ENCODE measurements around the gene CACNG1. TPM values are rescaled to one million over a fixed set of nuclear protein-coding genes. Genes with fewer than 3 reads are reported as not detected.

Gene CACNG1
- total RNA-seq, 5 donors from 2014 or later (not counting 1 experiment from before 2014, with no cell fraction given): not detected

GRCh38 chr17:67007266-67007665, 37.1 kb upstream of the CACNG1 start:
- ATAC-seq (replicated peaks in 1 of 4) (no peak), DNase-seq (no peak)
- Mint-ChIP-seq H3K36me3 (no peaks in the 10 kb centered on the region), H3K27ac (no peak overlapping the region), H3K9me3 (peaks cover 0 to 8% (median 6%) of the 10 kb centered on the region in 3 donors), H3K4me3 (no peak overlapping the region), H3K27me3 (peaks cover 19 to 27% of the 10 kb centered on the region in 2 donors), H3K4me1 (no peaks in the 10 kb centered on the region)
- H3K27ac ChIP-seq (ENCODE audit: low read length): no peak overlapping the region
- H3K36me3 ChIP-seq (ENCODE audit: control insufficient read depth in 2 of 2, extremely low read depth in 1 of 2, insufficient read depth in 1 of 2, low read length in 1 of 2): no peaks in the 10 kb centered on the region
- CTCF ChIA-PET: no interaction called here
- H3K9me3 ChIP-seq: no peaks in the 10 kb centered on the region
- no peaks in the 10 kb centered on the region for H3K4me1 ChIP-seq (ENCODE audit: control insufficient read depth in 1 of 2, extremely low read depth in 1 of 2, insufficient read depth in 2 of 2, low read length in 2 of 2)
- peaks cover 0 to 39% of the 10 kb centered on the region in 2 experiments for H3K27me3 ChIP-seq (replicated peaks in 1 of 2; ENCODE audit: control insufficient read depth in 2 of 2, extremely low read depth in 1 of 2, insufficient read depth in 2 of 2, low read length in 1 of 2)
- 100% methylated on average over 2 of the region's 6 CpGs for WGBS (ENCODE audit: insufficient coverage)
- POLR2A ChIA-PET: no interaction called here
- no peak overlapping the region for H3K4me3 ChIP-seq (ENCODE audit: control insufficient read depth in 1 of 2, extremely low read depth in 1 of 2, low read length in 1 of 2)

- no peaks in the 10 kb centered on the region for H3K9me3 ChIP-seq
- H3K36me3 ChIP-seq (ENCODE audit: control insufficient read depth in 2 of 2, extremely low read depth in 1 of 2, insufficient read depth in 1 of 2, low read length in 1 of 2): no peaks in the 10 kb centered on the region
- Mint-ChIP-seq H3K4me1 (no peaks in the 10 kb centered on the region), H3K36me3 (no peaks in the 10 kb centered on the region), H3K4me3 (no peak overlapping the region), H3K27ac (no peak overlapping the region), H3K9me3 (peaks cover 0 to 8% (median 6%) of the 10 kb centered on the region in 3 donors), H3K27me3 (peaks cover 21 to 33% of the 10 kb centered on the region in 2 donors)
- ChIA-PET CTCF (no interaction called here), POLR2A (no interaction called here)
- DNase-seq (no peak), ATAC-seq (replicated peaks in 1 of 4) (no peak)
- no peaks in the 10 kb centered on the region for H3K4me1 ChIP-seq (ENCODE audit: control insufficient read depth in 1 of 2, extremely low read depth in 1 of 2, insufficient read depth in 2 of 2, low read length in 2 of 2)
- no peak overlapping the region for H3K4me3 ChIP-seq (ENCODE audit: control insufficient read depth in 1 of 2, extremely low read depth in 1 of 2, low read length in 1 of 2)
- no peak overlapping the region for H3K27ac ChIP-seq (ENCODE audit: low read length)
- H3K27me3 ChIP-seq (replicated peaks in 1 of 2; ENCODE audit: control insufficient read depth in 2 of 2, extremely low read depth in 1 of 2, insufficient read depth in 2 of 2, low read length in 1 of 2): peaks cover 0 to 43% of the 10 kb centered on the region in 2 experiments
- 84% methylated on average over 5 of the region's 6 CpGs for WGBS (ENCODE audit: insufficient coverage)
Observed at GRCh38 chr17:67008101-67008500, 36.3 kb upstream of the CACNG1 start.

GRCh38 chr17:67011527-67012175, 32.7 kb upstream of the CACNG1 start:
- Histone ChIP-seq H3K9me3 (no peaks in the 10 kb centered on the region), H3K27ac (ENCODE audit: low read length) (no peak overlapping the region), H3K4me3 (ENCODE audit: control insufficient read depth in 1 of 2, extremely low read depth in 1 of 2, low read length in 1 of 2) (no peak overlapping the region), H3K36me3 (ENCODE audit: control insufficient read depth in 2 of 2, extremely low read depth in 1 of 2, insufficient read depth in 1 of 2, low read length in 1 of 2) (no peaks in the 10 kb centered on the region), H3K27me3 (replicated peaks in 1 of 2; ENCODE audit: control insufficient read depth in 2 of 2, extremely low read depth in 1 of 2, insufficient read depth in 2 of 2, low read length in 1 of 2) (peaks cover 0 to 27% of the 10 kb centered on the region in 2 experiments), H3K4me1 (ENCODE audit: control insufficient read depth in 1 of 2, extremely low read depth in 1 of 2, insufficient read depth in 2 of 2, low read length in 2 of 2) (no peaks in the 10 kb centered on the region)
- Mint-ChIP-seq H3K9me3 (peaks cover 0 to 8% (median 6%) of the 10 kb centered on the region in 3 donors), H3K36me3 (no peaks in the 10 kb centered on the region), H3K27ac (no peak overlapping the region), H3K27me3 (peaks cover 22 to 33% of the 10 kb centered on the region in 2 donors), H3K4me1 (no peaks in the 10 kb centered on the region), H3K4me3 (no peak overlapping the region)
- ATAC-seq (replicated peaks in 1 of 4) (no peak), DNase-seq (no peak)
- ChIA-PET CTCF (no interaction called here), POLR2A (no interaction called here)
- WGBS (ENCODE audit: insufficient coverage): 69% methylated on average over 7 of the region's 9 CpGs

- Mint-ChIP-seq H3K36me3 (no peaks in the 10 kb centered on the region), H3K27me3 (peaks cover 19 to 29% of the 10 kb centered on the region in 2 donors), H3K4me3 (no peak overlapping the region), H3K4me1 (no peaks in the 10 kb centered on the region), H3K9me3 (peaks cover 0 to 6% (median 2%) of the 10 kb centered on the region in 3 donors), H3K27ac (no peak overlapping the region)
- no peak overlapping the region for H3K27ac ChIP-seq (ENCODE audit: low read length)
- H3K27me3 ChIP-seq (replicated peaks in 1 of 2; ENCODE audit: control insufficient read depth in 2 of 2, extremely low read depth in 1 of 2, insufficient read depth in 2 of 2, low read length in 1 of 2): peaks cover 0 to 28% of the 10 kb centered on the region in 2 experiments
- CTCF ChIA-PET: no interaction called here
- POLR2A ChIA-PET: no interaction called here
- DNase-seq (no peak), ATAC-seq (replicated peaks in 1 of 4) (no peak)
- H3K4me1 ChIP-seq (ENCODE audit: control insufficient read depth in 1 of 2, extremely low read depth in 1 of 2, insufficient read depth in 2 of 2, low read length in 2 of 2): no peaks in the 10 kb centered on the region
- 95% methylated on average over 4 of the region's 8 CpGs for WGBS (ENCODE audit: insufficient coverage)
- H3K4me3 ChIP-seq (ENCODE audit: control insufficient read depth in 1 of 2, extremely low read depth in 1 of 2, low read length in 1 of 2): no peak overlapping the region
- no peaks in the 10 kb centered on the region for H3K36me3 ChIP-seq (ENCODE audit: control insufficient read depth in 2 of 2, extremely low read depth in 1 of 2, insufficient read depth in 1 of 2, low read length in 1 of 2)
- no peaks in the 10 kb centered on the region for H3K9me3 ChIP-seq
Observed at GRCh38 chr17:67013891-67014290, 30.5 kb upstream of the CACNG1 start.

GRCh38 chr17:67015001-67015400, 29.4 kb upstream of the CACNG1 start:
- DNase-seq (no peak), ATAC-seq (replicated peaks in 1 of 4) (no peak)
- Mint-ChIP-seq H3K4me1 (no peaks in the 10 kb centered on the region), H3K36me3 (no peaks in the 10 kb centered on the region), H3K9me3 (peaks cover 0 to 1% (median 0%) of the 10 kb centered on the region in 3 donors), H3K27ac (no peak overlapping the region), H3K27me3 (peaks cover 17 to 24% of the 10 kb centered on the region in 2 donors), H3K4me3 (no peak overlapping the region)
- Histone ChIP-seq H3K27me3 (replicated peaks in 1 of 2; ENCODE audit: control insufficient read depth in 2 of 2, extremely low read depth in 1 of 2, insufficient read depth in 2 of 2, low read length in 1 of 2) (peaks cover 0 to 31% of the 10 kb centered on the region in 2 experiments), H3K27ac (ENCODE audit: low read length) (no peak overlapping the region), H3K4me3 (ENCODE audit: control insufficient read depth in 1 of 2, extremely low read depth in 1 of 2, low read length in 1 of 2) (no peak overlapping the region), H3K9me3 (no peaks in the 10 kb centered on the region), H3K4me1 (ENCODE audit: control insufficient read depth in 1 of 2, extremely low read depth in 1 of 2, insufficient read depth in 2 of 2, low read length in 2 of 2) (no peaks in the 10 kb centered on the region), H3K36me3 (ENCODE audit: control insufficient read depth in 2 of 2, extremely low read depth in 1 of 2, insufficient read depth in 1 of 2, low read length in 1 of 2) (no peaks in the 10 kb centered on the region)
- POLR2A ChIA-PET: no interaction called here
- WGBS (ENCODE audit: insufficient coverage): 87% methylated on average over 11 of the region's 11 CpGs
- CTCF ChIA-PET: no interaction called here

- ATAC-seq (replicated peaks in 1 of 4) (no peak), DNase-seq (no peak)
- no peak overlapping the region for H3K4me3 ChIP-seq (ENCODE audit: control insufficient read depth in 1 of 2, extremely low read depth in 1 of 2, low read length in 1 of 2)
- Mint-ChIP-seq H3K36me3 (no peaks in the 10 kb centered on the region), H3K4me1 (no peaks in the 10 kb centered on the region), H3K27ac (no peak overlapping the region), H3K9me3 (no peaks in the 10 kb centered on the region), H3K27me3 (peaks cover 15 to 21% of the 10 kb centered on the region in 2 donors), H3K4me3 (no peak overlapping the region)
- no peak overlapping the region for H3K27ac ChIP-seq (ENCODE audit: low read length)
- WGBS (ENCODE audit: insufficient coverage): 70% methylated on average over 17 of the region's 17 CpGs
- POLR2A ChIA-PET: no interaction called here
- peaks cover 0 to 29% of the 10 kb centered on the region in 2 experiments for H3K27me3 ChIP-seq (replicated peaks in 1 of 2; ENCODE audit: control insufficient read depth in 2 of 2, extremely low read depth in 1 of 2, insufficient read depth in 2 of 2, low read length in 1 of 2)
- H3K36me3 ChIP-seq (ENCODE audit: control insufficient read depth in 2 of 2, extremely low read depth in 1 of 2, insufficient read depth in 1 of 2, low read length in 1 of 2): no peaks in the 10 kb centered on the region
- H3K9me3 ChIP-seq: no peaks in the 10 kb centered on the region
- CTCF ChIA-PET: no interaction called here
- no peaks in the 10 kb centered on the region for H3K4me1 ChIP-seq (ENCODE audit: control insufficient read depth in 1 of 2, extremely low read depth in 1 of 2, insufficient read depth in 2 of 2, low read length in 2 of 2)
Observed at GRCh38 chr17:67016039-67016762, 28.2 kb upstream of the CACNG1 start.

All from T-cell (primary cell).